GM20431 (cell line): ENCODE measurements around the gene SMNDC1.

Experiments
- in situ Hi-C: fragments of 300-500 bp; cut with MseI, MboI; formaldehyde crosslinking; loops from one replicate; pipeline ENCODE4 v1.15.0; 2020; ENCODE audit warnings: low sequenced_read_pairs; ENCODE audit not compliant: unreplicated experiment

The SMNDC1 gene

GRCh38 chr10:110304780-110305421, at the start of gene SMNDC1:
Gene SMNDC1 (minus strand): TSS chr10:110304920. CDS start chr10:110303587, 1,333 bp downstream.
- in situ Hi-C loops: no loop called here

GRCh38 chr10:110354322-110354766, 49.6 kb upstream of the SMNDC1 start:
- in situ Hi-C loops: loop anchor here (10.0 kb wide), 1 partner anchor 60 kb away; no protein-coding TSS in a partner anchor

- in situ Hi-C loops: loop anchor here (10.0 kb wide), 1 partner anchor 61 kb away; no protein-coding TSS in a partner anchor
These were observed 48.8 kb upstream of the SMNDC1 start for GRCh38 chr10:110353244-110354119.

- in situ Hi-C loops: loop anchor here (10.0 kb wide), 1 partner anchor 62 kb away; no protein-coding TSS in a partner anchor
These were observed 48.2 kb upstream of the SMNDC1 start for GRCh38 chr10:110352930-110353243.

- in situ Hi-C loops: loop anchor here (10.0 kb wide), 1 partner anchor 64 kb away; no protein-coding TSS in a partner anchor
These were observed 46.1 kb upstream of the SMNDC1 start for GRCh38 chr10:110350812-110351211.

GRCh38 chr10:110349831-110350230, 45.1 kb upstream of the SMNDC1 start:
- in situ Hi-C loops: loop anchor here (10.0 kb wide), 1 partner anchor 65 kb away; no protein-coding TSS in a partner anchor

GRCh38 chr10:110349386-110349785, 44.7 kb upstream of the SMNDC1 start:
- in situ Hi-C loops: no loop called here

GRCh38 chr10:110348336-110348735, 43.6 kb upstream of the SMNDC1 start:
- in situ Hi-C loops: no loop called here

GRCh38 chr10:110346914-110347313, 42.2 kb upstream of the SMNDC1 start:
- in situ Hi-C loops: no loop called here

GRCh38 chr10:110345286-110345685, 40.6 kb upstream of the SMNDC1 start:
- in situ Hi-C loops: no loop called here

- in situ Hi-C loops: no loop called here
These were observed 39.9 kb upstream of the SMNDC1 start for GRCh38 chr10:110344622-110345021.

GRCh38 chr10:110343947-110344346, 39.2 kb upstream of the SMNDC1 start:
- in situ Hi-C loops: no loop called here

- in situ Hi-C loops: no loop called here
These were observed 36.1 kb upstream of the SMNDC1 start for GRCh38 chr10:110340816-110341215.

GRCh38 chr10:110340122-110340521, 35.4 kb upstream of the SMNDC1 start:
- in situ Hi-C loops: no loop called here

- in situ Hi-C loops: no loop called here
These were observed 33.2 kb upstream of the SMNDC1 start for GRCh38 chr10:110337906-110338305.

GRCh38 chr10:110337401-110337800, 32.7 kb upstream of the SMNDC1 start:
- in situ Hi-C loops: no loop called here

GRCh38 chr10:110336111-110336721, 31.5 kb upstream of the SMNDC1 start:
- in situ Hi-C loops: no loop called here

- in situ Hi-C loops: no loop called here
These were observed 30.8 kb upstream of the SMNDC1 start for GRCh38 chr10:110335314-110336064.

- in situ Hi-C loops: no loop called here
These were observed 29.4 kb upstream of the SMNDC1 start for GRCh38 chr10:110334061-110334656.
